ENCODE results near the gene ITGA11.

The ITGA11 gene

GRCh38 chr15:68444336-68444735 lies 12.4 kb upstream of the ITGA11 start:
- H3K36me3 ChIP-seq (replicated peaks), result no peaks in the 10 kb centered on the region
- DNase-seq, result no peak
- in situ Hi-C loops (cut with HindIII; ENCODE audit: low pct_ligation_motif_present, low sequenced_read_pairs), result no loop called here
- no peak overlapping the region for H3K4me3 ChIP-seq (ENCODE audit: low read depth, low read length)
- no peak overlapping the region for H3K27ac ChIP-seq
- H3K27me3 ChIP-seq (replicated peaks), result no peaks in the 10 kb centered on the region
- TF ChIP-seq, protein P1, sequence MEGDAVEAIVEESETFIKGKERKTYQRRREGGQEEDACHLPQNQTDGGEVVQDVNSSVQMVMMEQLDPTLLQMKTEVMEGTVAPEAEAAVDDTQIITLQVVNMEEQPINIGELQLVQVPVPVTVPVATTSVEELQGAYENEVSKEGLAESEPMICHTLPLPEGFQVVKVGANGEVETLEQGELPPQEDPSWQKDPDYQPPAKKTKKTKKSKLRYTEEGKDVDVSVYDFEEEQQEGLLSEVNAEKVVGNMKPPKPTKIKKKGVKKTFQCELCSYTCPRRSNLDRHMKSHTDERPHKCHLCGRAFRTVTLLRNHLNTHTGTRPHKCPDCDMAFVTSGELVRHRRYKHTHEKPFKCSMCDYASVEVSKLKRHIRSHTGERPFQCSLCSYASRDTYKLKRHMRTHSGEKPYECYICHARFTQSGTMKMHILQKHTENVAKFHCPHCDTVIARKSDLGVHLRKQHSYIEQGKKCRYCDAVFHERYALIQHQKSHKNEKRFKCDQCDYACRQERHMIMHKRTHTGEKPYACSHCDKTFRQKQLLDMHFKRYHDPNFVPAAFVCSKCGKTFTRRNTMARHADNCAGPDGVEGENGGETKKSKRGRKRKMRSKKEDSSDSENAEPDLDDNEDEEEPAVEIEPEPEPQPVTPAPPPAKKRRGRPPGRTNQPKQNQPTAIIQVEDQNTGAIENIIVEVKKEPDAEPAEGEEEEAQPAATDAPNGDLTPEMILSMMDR (IDR thresholded peaks at IDR 0.05; ENCODE audit: low read depth, low read length, missing control alignments), result no peak

- no peak for DNase-seq
- no peaks in the 10 kb centered on the region for H3K36me3 ChIP-seq (replicated peaks)
- H3K27ac ChIP-seq, result no peak overlapping the region
- no peaks in the 10 kb centered on the region for H3K27me3 ChIP-seq (replicated peaks)
- TF ChIP-seq, protein P1 (IDR thresholded peaks at IDR 0.05; ENCODE audit: low read depth, low read length, missing control alignments), result no peak
- H3K4me3 ChIP-seq (ENCODE audit: low read depth, low read length), result no peak overlapping the region
- in situ Hi-C loops (cut with HindIII; ENCODE audit: low pct_ligation_motif_present, low sequenced_read_pairs), result no loop called here
Measured at GRCh38 chr15:68442903-68443302, 10.9 kb upstream of the ITGA11 start.

GRCh38 chr15:68442041-68442440 lies 10.1 kb upstream of the ITGA11 start:
- no peak overlapping the region for H3K27ac ChIP-seq
- H3K4me3 ChIP-seq (ENCODE audit: low read depth, low read length), result no peak overlapping the region
- no peaks in the 10 kb centered on the region for H3K27me3 ChIP-seq (replicated peaks)
- TF ChIP-seq, protein P1 (IDR thresholded peaks at IDR 0.05; ENCODE audit: low read depth, low read length, missing control alignments), result no peak
- no peak for DNase-seq
- no peaks in the 10 kb centered on the region for H3K36me3 ChIP-seq (replicated peaks)
- in situ Hi-C loops (cut with HindIII; ENCODE audit: low pct_ligation_motif_present, low sequenced_read_pairs), result no loop called here

DNA sequence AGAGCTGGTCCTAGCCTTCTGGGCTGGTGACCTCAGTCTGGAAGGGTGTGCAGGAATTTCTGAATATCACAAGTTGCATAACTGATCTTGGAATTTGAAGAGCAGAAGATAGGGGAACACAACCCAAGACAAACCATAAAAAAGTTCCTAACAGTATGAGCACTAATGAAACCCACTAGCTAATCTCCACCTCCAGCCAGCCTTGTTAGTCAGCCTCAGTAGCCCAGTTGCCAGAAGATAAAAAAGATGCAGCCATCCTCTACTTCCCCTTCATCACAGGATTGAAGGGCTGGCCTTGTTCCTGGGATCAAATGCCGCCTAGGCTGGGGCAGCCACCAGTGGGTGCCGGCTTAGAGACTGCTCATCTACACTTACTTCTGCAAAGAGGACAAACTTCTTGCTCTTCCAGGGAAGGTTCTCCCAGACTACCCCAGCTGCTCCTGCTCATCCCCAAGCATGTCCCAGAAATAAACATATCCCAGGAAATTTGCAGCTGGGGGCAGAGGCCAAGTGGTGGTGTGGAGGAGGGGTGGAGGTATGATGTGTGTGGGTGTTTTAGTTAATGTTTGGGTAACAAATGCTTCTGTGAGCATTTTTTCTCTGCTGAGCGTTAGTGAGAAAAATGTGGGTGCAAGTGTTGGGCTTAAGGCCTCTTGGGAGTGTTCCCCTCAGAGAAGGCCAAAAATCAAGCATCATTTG lies 9.2 kb upstream of the ITGA11 start:
- Histone ChIP-seq H3K27me3 (replicated peaks) (no peaks in the 10 kb centered on the region), H3K4me3 (ENCODE audit: low read depth, low read length) (no peak overlapping the region), H3K36me3 (replicated peaks) (no peaks in the 10 kb centered on the region), H3K27ac (no peak overlapping the region)
- no peak for DNase-seq
- in situ Hi-C loops (cut with HindIII; ENCODE audit: low pct_ligation_motif_present, low sequenced_read_pairs), result no loop called here
- TF ChIP-seq, protein P1 (IDR thresholded peaks at IDR 0.05; ENCODE audit: low read depth, low read length, missing control alignments), result no peak

GRCh38 chr15:68440136-68440535 lies 8.2 kb upstream of the ITGA11 start:
- in situ Hi-C loops (cut with HindIII; ENCODE audit: low pct_ligation_motif_present, low sequenced_read_pairs), result no loop called here
- DNase-seq, result no peak
- H3K36me3 ChIP-seq (replicated peaks), result no peaks in the 10 kb centered on the region
- no peak overlapping the region for H3K4me3 ChIP-seq (ENCODE audit: low read depth, low read length)
- H3K27me3 ChIP-seq (replicated peaks), result no peaks in the 10 kb centered on the region
- TF ChIP-seq, protein P1 (IDR thresholded peaks at IDR 0.05; ENCODE audit: low read depth, low read length, missing control alignments), result no peak
- no peak overlapping the region for H3K27ac ChIP-seq

DNA sequence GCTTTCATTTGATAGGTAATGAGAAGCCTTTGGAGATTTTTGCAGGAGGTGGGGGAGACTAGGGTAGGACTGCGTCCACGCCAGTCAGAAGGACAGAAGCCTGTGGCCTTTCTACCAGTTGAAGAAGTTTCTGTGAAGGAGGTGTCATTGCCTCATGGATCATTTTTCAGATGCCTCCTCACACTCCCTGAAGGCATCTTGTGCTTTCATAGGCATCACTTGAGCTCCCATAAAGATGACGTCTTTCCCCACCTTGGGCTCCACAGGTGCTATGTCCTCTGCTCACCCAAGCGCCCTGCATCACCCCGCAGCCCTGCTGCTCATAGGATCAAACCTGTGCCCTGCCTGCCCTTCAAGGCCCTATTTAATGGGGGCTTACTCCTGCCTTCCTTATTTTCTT lies 7.5 kb upstream of the ITGA11 start:
- in situ Hi-C loops (cut with HindIII; ENCODE audit: low pct_ligation_motif_present, low sequenced_read_pairs), result no loop called here
- TF ChIP-seq, protein P1 (IDR thresholded peaks at IDR 0.05; ENCODE audit: low read depth, low read length, missing control alignments), result no peak
- no peak overlapping the region for H3K4me3 ChIP-seq (ENCODE audit: low read depth, low read length)
- H3K36me3 ChIP-seq (replicated peaks), result no peaks in the 10 kb centered on the region
- no peak overlapping the region for H3K27ac ChIP-seq
- no peaks in the 10 kb centered on the region for H3K27me3 ChIP-seq (replicated peaks)
- DNase-seq, result no peak

Measured in brain microvascular endothelial cell (primary cell).